GM19043 (cell line): ENCODE results near the gene NEB.
A peak's percentile ranks its signal among the peaks of the same experiment; 100 is the strongest.
"Not testable (repeated sequence)": the region's sequence is repeated elsewhere in the genome, so short reads cannot be mapped to it uniquely, and the experiment has no call there.

Experiments used
- ATAC-seq: cut with Tn5 transposase; IDR thresholded peaks from one replicate; pipeline ENCODE4 v1.9.1; 2021; ENCODE audit warnings: low read depth; ENCODE audit not compliant: unreplicated experiment

NEB gene

GRCh38 chr2:151657667-151658076 is 76.6 kb downstream of the NEB start:
- no peak for ATAC-seq

- no peak for ATAC-seq
Measured at GRCh38 chr2:151655663-151656398, 78.4 kb downstream of the NEB start.

- no peak for ATAC-seq
Measured at GRCh38 chr2:151654891-151655290, 79.4 kb downstream of the NEB start.

GRCh38 chr2:151654085-151654484 is 80.2 kb downstream of the NEB start:
- ATAC-seq, result no peak

GRCh38 chr2:151651274-151651673 is 83.0 kb downstream of the NEB start:
- no peak for ATAC-seq

GRCh38 chr2:151650456-151650855 is 83.8 kb downstream of the NEB start:
- no peak for ATAC-seq

- no peak for ATAC-seq
Measured at GRCh38 chr2:151649966-151650365, 84.3 kb downstream of the NEB start.

- ATAC-seq, result no peak
Measured at GRCh38 chr2:151649400-151649799, 84.9 kb downstream of the NEB start.

GRCh38 chr2:151646512-151646911 is 87.8 kb downstream of the NEB start:
- not testable (repeated sequence) for ATAC-seq

- ATAC-seq, result no peak
Measured at GRCh38 chr2:151644580-151644979, 89.7 kb downstream of the NEB start.

- not testable (repeated sequence) for ATAC-seq
Measured at GRCh38 chr2:151641895-151642294, 92.4 kb downstream of the NEB start.

GRCh38 chr2:151640087-151640486 is 94.2 kb downstream of the NEB start:
- ATAC-seq, result no peak

- no peak for ATAC-seq
Measured at GRCh38 chr2:151638990-151639389, 95.3 kb downstream of the NEB start.

GRCh38 chr2:151638191-151638933 is 95.9 kb downstream of the NEB start:
- ATAC-seq, result peak; percentile 66

- peak; percentile 51 for ATAC-seq
Measured at GRCh38 chr2:151637271-151637781, 97.0 kb downstream of the NEB start.

GRCh38 chr2:151634736-151635467 is 99.4 kb downstream of the NEB start:
- ATAC-seq, result no peak

- ATAC-seq, result no peak
Measured at GRCh38 chr2:151632993-151633565, 101.2 kb downstream of the NEB start.

- no peak for ATAC-seq
Measured at GRCh38 chr2:151630372-151630771, 103.9 kb downstream of the NEB start.

GRCh38 chr2:151627353-151627752 is 106.9 kb downstream of the NEB start:
- ATAC-seq, result no peak

- ATAC-seq, result no peak
Measured at GRCh38 chr2:151624271-151624670, 110.0 kb downstream of the NEB start.

- ATAC-seq, result no peak
Measured at GRCh38 chr2:151623631-151624030, 110.6 kb downstream of the NEB start.
